Measurements from ENCODE around the gene C10orf62.

Gene C10orf62

GRCh38 chr10:97547271-97547600 lies 42.3 kb upstream of the C10orf62 start:
- DNase-seq (ENCODE audit: extremely low read depth, insufficient read length) = no peak
- Histone ChIP-seq H3K4me3 (replicated peaks; ENCODE audit: low read depth, low read length) (no peak overlapping the region), H3K27me3 (replicated peaks; ENCODE audit: control insufficient read depth, insufficient read depth, low read length) (no peaks in the 10 kb centered on the region), H3K36me3 (ENCODE audit: control insufficient read depth, insufficient read depth, low read length) (no peaks in the 10 kb centered on the region)
- TF ChIP-seq CTCF (IDR thresholded peaks at IDR 0.05; ENCODE audit: insufficient read depth, low read length, poor library complexity, severe bottlenecking) = no peak

- TF ChIP-seq CTCF (IDR thresholded peaks at IDR 0.05; ENCODE audit: insufficient read depth, low read length, poor library complexity, severe bottlenecking) = no peak
- H3K36me3 ChIP-seq (ENCODE audit: control insufficient read depth, insufficient read depth, low read length) = no peaks in the 10 kb centered on the region
- H3K27me3 ChIP-seq (replicated peaks; ENCODE audit: control insufficient read depth, insufficient read depth, low read length) = no peaks in the 10 kb centered on the region
- no peak overlapping the region for H3K4me3 ChIP-seq (replicated peaks; ENCODE audit: low read depth, low read length)
- no peak for DNase-seq (ENCODE audit: extremely low read depth, insufficient read length)
Measured at GRCh38 chr10:97547962-97548361, 41.6 kb upstream of the C10orf62 start.

- Histone ChIP-seq H3K27me3 (replicated peaks; ENCODE audit: control insufficient read depth, insufficient read depth, low read length) (no peaks in the 10 kb centered on the region), H3K36me3 (ENCODE audit: control insufficient read depth, insufficient read depth, low read length) (no peaks in the 10 kb centered on the region), H3K4me3 (replicated peaks; ENCODE audit: low read depth, low read length) (no peak overlapping the region)
- no peak for TF ChIP-seq CTCF (IDR thresholded peaks at IDR 0.05; ENCODE audit: insufficient read depth, low read length, poor library complexity, severe bottlenecking)
- no peak for DNase-seq (ENCODE audit: extremely low read depth, insufficient read length)
Measured at GRCh38 chr10:97548828-97549455, 40.6 kb upstream of the C10orf62 start.

GRCh38 chr10:97549587-97550322 lies 39.8 kb upstream of the C10orf62 start:
- no peak for TF ChIP-seq CTCF (IDR thresholded peaks at IDR 0.05; ENCODE audit: insufficient read depth, low read length, poor library complexity, severe bottlenecking)
- no peaks in the 10 kb centered on the region for H3K27me3 ChIP-seq (replicated peaks; ENCODE audit: control insufficient read depth, insufficient read depth, low read length)
- no peaks in the 10 kb centered on the region for H3K36me3 ChIP-seq (ENCODE audit: control insufficient read depth, insufficient read depth, low read length)
- DNase-seq (ENCODE audit: extremely low read depth, insufficient read length) = no peak
- no peak overlapping the region for H3K4me3 ChIP-seq (replicated peaks; ENCODE audit: low read depth, low read length)

GRCh38 chr10:97550336-97551149 lies 39.0 kb upstream of the C10orf62 start:
- DNase-seq (ENCODE audit: extremely low read depth, insufficient read length) = no peak
- Histone ChIP-seq H3K27me3 (replicated peaks; ENCODE audit: control insufficient read depth, insufficient read depth, low read length) (no peaks in the 10 kb centered on the region), H3K4me3 (replicated peaks; ENCODE audit: low read depth, low read length) (no peak overlapping the region), H3K36me3 (ENCODE audit: control insufficient read depth, insufficient read depth, low read length) (no peaks in the 10 kb centered on the region)
- TF ChIP-seq CTCF (IDR thresholded peaks at IDR 0.05; ENCODE audit: insufficient read depth, low read length, poor library complexity, severe bottlenecking) = no peak

Data from GM06990 (cell line).